Measurements from ENCODE around the gene NLGN1.

Gene NLGN1

GRCh38 chr3:173863551-173863950 lies 466.0 kb downstream of the NLGN1 start:
- no peak for DNase-seq

GRCh38 chr3:173865900-173866498 lies 468.5 kb downstream of the NLGN1 start:
- DNase-seq: no peak

GRCh38 chr3:173869766-173870165 lies 472.2 kb downstream of the NLGN1 start:
- no peak for DNase-seq

GRCh38 chr3:173870976-173871375 lies 473.4 kb downstream of the NLGN1 start:
- no peak for DNase-seq

GRCh38 chr3:173875790-173876189 lies 478.2 kb downstream of the NLGN1 start:
- no peak for DNase-seq

- DNase-seq: no peak
Observed at GRCh38 chr3:173876476-173876875, 478.9 kb downstream of the NLGN1 start.

- DNase-seq: no peak
Observed at GRCh38 chr3:173887888-173888287, 490.3 kb downstream of the NLGN1 start.

- no peak for DNase-seq
Observed at GRCh38 chr3:173889596-173889995, 492.1 kb downstream of the NLGN1 start.

- DNase-seq: no peak
Observed at GRCh38 chr3:173890091-173890490, 492.5 kb downstream of the NLGN1 start.

GRCh38 chr3:173891272-173892100 lies 493.9 kb downstream of the NLGN1 start:
- no peak for DNase-seq

GRCh38 chr3:173892547-173892946 lies 495.0 kb downstream of the NLGN1 start:
- no peak for DNase-seq

GRCh38 chr3:173893066-173893465 lies 495.5 kb downstream of the NLGN1 start:
- DNase-seq: no peak

GRCh38 chr3:173893835-173894234 lies 496.3 kb downstream of the NLGN1 start:
- DNase-seq: no peak

- DNase-seq: no peak
Observed at GRCh38 chr3:173897631-173898030, 500.1 kb downstream of the NLGN1 start.

- no peak for DNase-seq
Observed at GRCh38 chr3:173901649-173902048, 504.1 kb downstream of the NLGN1 start.

GRCh38 chr3:173902401-173902800 lies 504.9 kb downstream of the NLGN1 start:
- no peak for DNase-seq

- no peak for DNase-seq
Observed at GRCh38 chr3:173902871-173903270, 505.3 kb downstream of the NLGN1 start.

- no peak for DNase-seq
Observed at GRCh38 chr3:173905381-173905780, 507.8 kb downstream of the NLGN1 start.

- DNase-seq: no peak
Observed at GRCh38 chr3:173911446-173911845, 513.9 kb downstream of the NLGN1 start.

GRCh38 chr3:173912126-173912525 lies 514.6 kb downstream of the NLGN1 start:
- DNase-seq: no peak

- no peak for DNase-seq
Observed at GRCh38 chr3:173913397-173913796, 515.9 kb downstream of the NLGN1 start.

- DNase-seq: no peak
Observed at GRCh38 chr3:173913974-173914421, 516.5 kb downstream of the NLGN1 start.

GRCh38 chr3:173916799-173917198 lies 519.3 kb downstream of the NLGN1 start:
- no peak for DNase-seq

GRCh38 chr3:173920386-173920785 lies 522.8 kb downstream of the NLGN1 start:
- DNase-seq: no peak

- DNase-seq: no peak
Observed at GRCh38 chr3:173921732-173922131, 524.2 kb downstream of the NLGN1 start.

Data from activated naive CD4-positive, alpha-beta T cell treated with anti-CD3 and anti-CD28 coated beads, Interleukin-2, amount 50 U/mL, for 16 hours (primary cell).